Measurements from ENCODE around the gene GGN. TPM values are rescaled to one million over a fixed set of nuclear protein-coding genes. Genes with fewer than 3 reads are reported as not detected.
A peak's percentile ranks its signal among the peaks of the same experiment; 100 is the strongest.

The GGN gene
- total and polyA plus RNA-seq, 2 of the 13 experiments (the other 11 are each of a cell fraction or from before 2014, with no cell fraction given): not detected

DNA sequence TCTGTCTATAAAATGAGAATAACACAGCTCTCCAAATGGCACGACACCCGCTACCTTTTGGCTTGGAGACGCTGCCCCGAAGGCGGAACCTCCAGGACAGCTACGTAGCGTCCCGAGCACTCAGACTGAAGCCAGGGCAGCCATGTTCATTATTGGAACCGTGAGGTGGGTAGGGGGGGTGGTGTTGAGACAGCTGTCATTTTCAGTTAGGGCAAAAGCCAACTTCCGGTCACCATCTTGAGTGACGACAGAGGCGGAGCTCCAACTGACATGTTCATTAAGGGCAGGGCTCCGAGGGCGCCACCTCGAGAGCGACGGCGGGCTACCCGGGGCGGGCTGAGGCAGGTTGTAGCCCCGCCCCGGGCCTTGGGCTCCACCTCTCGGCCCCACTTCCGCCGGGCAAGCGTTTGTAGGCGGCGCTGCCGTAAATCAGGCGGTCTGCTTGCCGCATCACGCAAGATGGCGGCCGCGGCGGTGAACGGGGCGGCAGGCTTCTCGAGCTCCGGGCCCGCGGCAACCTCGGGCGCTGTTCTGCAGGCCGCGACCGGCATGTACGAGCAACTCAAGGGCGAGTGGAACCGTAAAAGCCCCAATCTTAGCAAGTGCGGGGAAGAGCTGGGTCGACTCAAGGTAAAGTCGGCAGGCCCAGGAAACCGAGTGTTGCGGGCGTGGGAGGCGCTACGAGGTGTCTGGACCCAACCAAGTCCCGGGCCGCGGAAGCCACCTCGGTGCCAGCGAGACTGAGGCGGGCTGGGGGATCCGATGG is 13.3 kb downstream of the GGN start, which contains the start of gene PSMD8 (continued):
- TF ChIP-seq PHB2 (IDR thresholded peaks at IDR 0.05; ENCODE audit: partially characterized antibody) (no peak), HMGA1 (CRISPR knock-in tag; conservative IDR thresholded peaks at IDR 0.05) (no peak), PCBP2 (optimal IDR thresholded peaks at IDR 0.05; ENCODE audit: low read depth, low read length, poor library complexity, severe bottlenecking) (no peak), HNRNPLL (IDR thresholded peaks at IDR 0.05; ENCODE audit: low read depth, low read length, poor library complexity, severe bottlenecking) (peak; percentile 91), NONO (IDR thresholded peaks at IDR 0.05) (no peak), NONO (CRISPR knock-in tag; conservative IDR thresholded peaks at IDR 0.05) (peak; percentile 50), SRSF4 (IDR thresholded peaks at IDR 0.05; ENCODE audit: low read depth, low read length, poor library complexity, severe bottlenecking) (no peak), ZNF160 (CRISPR knock-in tag; IDR thresholded peaks at IDR 0.05) (peak; percentile 73; the same call in 1 of the 2 replicates), FIP1L1 (IDR thresholded peaks at IDR 0.05; ENCODE audit: borderline replicate concordance, insufficient read depth, low read depth, low read length) (no peak), FOXA3 (CRISPR knock-in tag; IDR thresholded peaks at IDR 0.05) (peak; percentile 15; the same call in 1 of the 2 replicates), TCF7 (IDR thresholded peaks at IDR 0.05; ENCODE audit: low read depth) (peak; percentile 53; the same call in 1 of the 2 replicates), HCFC1 (IDR thresholded peaks at IDR 0.05; ENCODE audit: low read depth, low read length) (peak; percentile 67; the same call in 1 of the 2 replicates), ZNF879 (CRISPR knock-in tag; IDR thresholded peaks at IDR 0.05) (no peak)
- TF ChIP-seq, protein P1, sequence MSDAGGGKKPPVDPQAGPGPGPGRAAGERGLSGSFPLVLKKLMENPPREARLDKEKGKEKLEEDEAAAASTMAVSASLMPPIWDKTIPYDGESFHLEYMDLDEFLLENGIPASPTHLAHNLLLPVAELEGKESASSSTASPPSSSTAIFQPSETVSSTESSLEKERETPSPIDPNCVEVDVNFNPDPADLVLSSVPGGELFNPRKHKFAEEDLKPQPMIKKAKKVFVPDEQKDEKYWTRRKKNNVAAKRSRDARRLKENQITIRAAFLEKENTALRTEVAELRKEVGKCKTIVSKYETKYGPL (CRISPR knock-in tag; IDR thresholded peaks at IDR 0.05): peak; percentile 58; the same call in 1 of the 2 replicates
- TF ChIP-seq, protein P2, sequence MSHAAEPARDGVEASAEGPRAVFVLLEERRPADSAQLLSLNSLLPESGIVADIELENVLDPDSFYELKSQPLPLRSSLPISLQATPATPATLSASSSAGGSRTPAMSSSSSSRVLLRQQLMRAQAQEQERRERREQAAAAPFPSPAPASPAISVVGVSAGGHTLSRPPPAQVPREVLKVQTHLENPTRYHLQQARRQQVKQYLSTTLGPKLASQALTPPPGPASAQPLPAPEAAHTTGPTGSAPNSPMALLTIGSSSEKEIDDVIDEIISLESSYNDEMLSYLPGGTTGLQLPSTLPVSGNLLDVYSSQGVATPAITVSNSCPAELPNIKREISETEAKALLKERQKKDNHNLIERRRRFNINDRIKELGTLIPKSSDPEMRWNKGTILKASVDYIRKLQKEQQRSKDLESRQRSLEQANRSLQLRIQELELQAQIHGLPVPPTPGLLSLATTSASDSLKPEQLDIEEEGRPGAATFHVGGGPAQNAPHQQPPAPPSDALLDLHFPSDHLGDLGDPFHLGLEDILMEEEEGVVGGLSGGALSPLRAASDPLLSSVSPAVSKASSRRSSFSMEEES (CRISPR knock-in tag; IDR thresholded peaks at IDR 0.05): peak; percentile 51
- TF ChIP-seq, protein P3, sequence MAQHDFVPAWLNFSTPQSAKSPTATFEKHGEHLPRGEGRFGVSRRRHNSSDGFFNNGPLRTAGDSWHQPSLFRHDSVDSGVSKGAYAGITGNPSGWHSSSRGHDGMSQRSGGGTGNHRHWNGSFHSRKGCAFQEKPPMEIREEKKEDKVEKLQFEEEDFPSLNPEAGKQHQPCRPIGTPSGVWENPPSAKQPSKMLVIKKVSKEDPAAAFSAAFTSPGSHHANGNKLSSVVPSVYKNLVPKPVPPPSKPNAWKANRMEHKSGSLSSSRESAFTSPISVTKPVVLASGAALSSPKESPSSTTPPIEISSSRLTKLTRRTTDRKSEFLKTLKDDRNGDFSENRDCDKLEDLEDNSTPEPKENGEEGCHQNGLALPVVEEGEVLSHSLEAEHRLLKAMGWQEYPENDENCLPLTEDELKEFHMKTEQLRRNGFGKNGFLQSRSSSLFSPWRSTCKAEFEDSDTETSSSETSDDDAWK (CRISPR knock-in tag; IDR thresholded peaks at IDR 0.05): no peak
- TF ChIP-seq, protein P4, sequence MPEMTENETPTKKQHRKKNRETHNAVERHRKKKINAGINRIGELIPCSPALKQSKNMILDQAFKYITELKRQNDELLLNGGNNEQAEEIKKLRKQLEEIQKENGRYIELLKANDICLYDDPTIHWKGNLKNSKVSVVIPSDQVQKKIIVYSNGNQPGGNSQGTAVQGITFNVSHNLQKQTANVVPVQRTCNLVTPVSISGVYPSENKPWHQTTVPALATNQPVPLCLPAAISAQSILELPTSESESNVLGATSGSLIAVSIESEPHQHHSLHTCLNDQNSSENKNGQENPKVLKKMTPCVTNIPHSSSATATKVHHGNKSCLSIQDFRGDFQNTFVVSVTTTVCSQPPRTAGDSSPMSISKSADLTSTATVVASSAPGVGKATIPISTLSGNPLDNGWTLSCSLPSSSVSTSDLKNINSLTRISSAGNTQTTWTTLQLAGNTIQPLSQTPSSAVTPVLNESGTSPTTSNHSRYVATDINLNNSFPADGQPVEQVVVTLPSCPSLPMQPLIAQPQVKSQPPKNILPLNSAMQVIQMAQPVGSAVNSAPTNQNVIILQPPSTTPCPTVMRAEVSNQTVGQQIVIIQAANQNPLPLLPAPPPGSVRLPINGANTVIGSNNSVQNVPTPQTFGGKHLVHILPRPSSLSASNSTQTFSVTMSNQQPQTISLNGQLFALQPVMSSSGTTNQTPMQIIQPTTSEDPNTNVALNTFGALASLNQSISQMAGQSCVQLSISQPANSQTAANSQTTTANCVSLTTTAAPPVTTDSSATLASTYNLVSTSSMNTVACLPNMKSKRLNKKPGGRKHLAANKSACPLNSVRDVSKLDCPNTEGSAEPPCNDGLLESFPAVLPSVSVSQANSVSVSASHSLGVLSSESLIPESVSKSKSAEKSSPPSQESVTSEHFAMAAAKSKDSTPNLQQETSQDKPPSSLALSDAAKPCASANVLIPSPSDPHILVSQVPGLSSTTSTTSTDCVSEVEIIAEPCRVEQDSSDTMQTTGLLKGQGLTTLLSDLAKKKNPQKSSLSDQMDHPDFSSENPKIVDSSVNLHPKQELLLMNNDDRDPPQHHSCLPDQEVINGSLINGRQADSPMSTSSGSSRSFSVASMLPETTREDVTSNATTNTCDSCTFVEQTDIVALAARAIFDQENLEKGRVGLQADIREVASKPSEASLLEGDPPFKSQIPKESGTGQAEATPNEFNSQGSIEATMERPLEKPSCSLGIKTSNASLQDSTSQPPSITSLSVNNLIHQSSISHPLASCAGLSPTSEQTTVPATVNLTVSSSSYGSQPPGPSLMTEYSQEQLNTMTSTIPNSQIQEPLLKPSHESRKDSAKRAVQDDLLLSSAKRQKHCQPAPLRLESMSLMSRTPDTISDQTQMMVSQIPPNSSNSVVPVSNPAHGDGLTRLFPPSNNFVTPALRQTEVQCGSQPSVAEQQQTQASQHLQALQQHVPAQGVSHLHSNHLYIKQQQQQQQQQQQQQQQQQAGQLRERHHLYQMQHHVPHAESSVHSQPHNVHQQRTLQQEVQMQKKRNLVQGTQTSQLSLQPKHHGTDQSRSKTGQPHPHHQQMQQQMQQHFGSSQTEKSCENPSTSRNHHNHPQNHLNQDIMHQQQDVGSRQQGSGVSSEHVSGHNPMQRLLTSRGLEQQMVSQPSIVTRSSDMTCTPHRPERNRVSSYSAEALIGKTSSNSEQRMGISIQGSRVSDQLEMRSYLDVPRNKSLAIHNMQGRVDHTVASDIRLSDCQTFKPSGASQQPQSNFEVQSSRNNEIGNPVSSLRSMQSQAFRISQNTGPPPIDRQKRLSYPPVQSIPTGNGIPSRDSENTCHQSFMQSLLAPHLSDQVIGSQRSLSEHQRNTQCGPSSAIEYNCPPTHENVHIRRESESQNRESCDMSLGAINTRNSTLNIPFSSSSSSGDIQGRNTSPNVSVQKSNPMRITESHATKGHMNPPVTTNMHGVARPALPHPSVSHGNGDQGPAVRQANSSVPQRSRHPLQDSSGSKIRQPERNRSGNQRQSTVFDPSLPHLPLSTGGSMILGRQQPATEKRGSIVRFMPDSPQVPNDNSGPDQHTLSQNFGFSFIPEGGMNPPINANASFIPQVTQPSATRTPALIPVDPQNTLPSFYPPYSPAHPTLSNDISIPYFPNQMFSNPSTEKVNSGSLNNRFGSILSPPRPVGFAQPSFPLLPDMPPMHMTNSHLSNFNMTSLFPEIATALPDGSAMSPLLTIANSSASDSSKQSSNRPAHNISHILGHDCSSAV (CRISPR knock-in tag; IDR thresholded peaks at IDR 0.05; ENCODE audit: borderline replicate concordance): peak; percentile 70; the same call in 1 of the 2 replicates
